SK-N-SH (cell line): ENCODE measurements around the gene PTPRD. TPM values are rescaled to one million over a fixed set of nuclear protein-coding genes. Genes with fewer than 3 reads are reported as not detected.

Experiments
- CTCF ChIA-PET: fragments of 300-600, 350-600 bp; formaldehyde crosslinking; extraction: SDS; loops from one replicate; lab custom pipeline; 2021; lab: Yijun Ruan, JAX
- POLR2A ChIA-PET: fragments of 350-600 bp; sonication (Branson Sonifier 250); formaldehyde crosslinking; extraction: SDS; loops from one replicate; lab custom pipeline; 2020; ENCODE audit warnings: antibody characterized with exemption, inconsistent platforms; lab: Yijun Ruan, JAX
- DNase-seq: peaks from one replicate; pipeline ENCODE4 v3.0.0; 2012
- H2AFZ ChIP-seq: fragments of 200-600 bp; sonication (generic); 2 replicates; pipeline ENCODE4 v1.8.1; 2016; ENCODE audit warnings: antibody characterized with exemption, mild to moderate bottlenecking, low read depth
- H3F3A ChIP-seq: fragments of 200-600 bp; sonication (generic); replicated peaks from 2 replicates; pipeline ENCODE3; 2016; ENCODE audit warnings: antibody characterized with exemption, mild to moderate bottlenecking; ENCODE audit not compliant: insufficient read depth
- H3K27ac ChIP-seq, 2 experiments: fragments of 200-500 bp in 1 of 2; fragments of 200-600 bp in 1 of 2; sonication (Bioruptor generic) in 1 of 2; sonication (generic), shearing (Covaris generic) in 1 of 2; 2 replicates each; pipeline versions ENCODE4 v1.5.1 to v1.6.1; 2014 to 2016; ENCODE audit warnings: low read depth in 2 of 2, inconsistent platforms in 1 of 2, low read length in 1 of 2, mild to moderate bottlenecking in 1 of 2, mixed read lengths in 1 of 2
- H3K27me3 ChIP-seq: fragments of 200-600 bp; sonication (generic), shearing (Covaris generic); 2 replicates; pipeline ENCODE4 v1.6.1; 2016; ENCODE audit warnings: mixed run types; ENCODE audit not compliant: insufficient read depth
- H3K36me3 ChIP-seq, 2 experiments: fragments of 200-500 bp in 1 of 2; fragments of 200-600 bp in 1 of 2; sonication (Bioruptor generic) in 1 of 2; sonication (generic) in 1 of 2; replicated peaks in 1 of 2; 2 replicates each; pipeline versions ENCODE3 to v1.5.1; 2014 to 2016; ENCODE audit warnings: low read length in 1 of 2, mild to moderate bottlenecking in 1 of 2; ENCODE audit not compliant: insufficient read depth in 2 of 2, control insufficient read depth in 1 of 2
- H3K4me1 ChIP-seq, 2 experiments: fragments of 200-500 bp in 1 of 2; fragments of 200-600 bp in 1 of 2; sonication (Bioruptor generic) in 1 of 2; sonication (generic), shearing (Covaris generic) in 1 of 2; 2 replicates each; pipeline versions ENCODE4 v1.5.1 to v1.6.1; 2014 to 2016; ENCODE audit warnings: low read depth in 1 of 2, low read length in 1 of 2, mixed run types in 1 of 2; ENCODE audit not compliant: insufficient read depth in 2 of 2, control insufficient read depth in 1 of 2
- H3K4me2 ChIP-seq: fragments of 200-600 bp; sonication (generic), shearing (Covaris generic); 2 replicates; pipeline ENCODE4 v1.6.1; 2017; ENCODE audit warnings: mixed run types
- H3K4me3 ChIP-seq, 2 experiments: fragments of 200-500 bp in 1 of 2; fragments of 200-600 bp in 1 of 2; sonication (Bioruptor generic) in 1 of 2; sonication (generic), shearing (Covaris generic) in 1 of 2; 2 replicates each; pipeline versions ENCODE4 v1.5.1 to v1.8.1; 2014 to 2016; ENCODE audit warnings: low read depth in 2 of 2, inconsistent platforms in 1 of 2, low read length in 1 of 2, mild to moderate bottlenecking in 1 of 2, mixed read lengths in 1 of 2, moderate library complexity in 1 of 2
- H3K79me2 ChIP-seq: fragments of 200-600 bp; sonication (generic); 2 replicates; pipeline ENCODE4 v1.8.1; 2017; ENCODE audit warnings: mild to moderate bottlenecking; ENCODE audit not compliant: insufficient read depth
- H3K9ac ChIP-seq: fragments of 200-600 bp; sonication (generic); 2 replicates; pipeline ENCODE4 v1.6.1; 2017; ENCODE audit warnings: mixed run types
- H3K9me2 ChIP-seq: fragments of 200-600 bp; sonication (generic); 2 replicates; pipeline ENCODE4 v1.6.1; 2017; ENCODE audit warnings: mixed run types
- H3K9me3 ChIP-seq: fragments of 200-600 bp; sonication (generic); 2 replicates; pipeline ENCODE4 v1.6.1; 2017; ENCODE audit warnings: mixed run types, mild to moderate bottlenecking, moderate library complexity
- H4K20me1 ChIP-seq: fragments of 200-600 bp; sonication (generic); 2 replicates; pipeline ENCODE4 v1.6.1; 2017; ENCODE audit warnings: mild to moderate bottlenecking, mixed run types; ENCODE audit not compliant: insufficient read depth
- CHD2 ChIP-seq: fragments of 150-350 bp; IDR thresholded peaks from 2 replicates; pipeline ENCODE4 v1.6.1; 2018; ENCODE audit warnings: low read length; ENCODE audit not compliant: partially characterized antibody
- CTCF ChIP-seq: fragments of 200-600 bp; sonication (generic); IDR thresholded peaks from 2 replicates; pipeline ENCODE4 v1.6.1; 2017; ENCODE audit warnings: antibody characterized with exemption, mild to moderate bottlenecking, moderate library complexity
- ELF1 ChIP-seq: IDR thresholded peaks from 2 replicates; pipeline ENCODE4 v1.4.0; 2012
- EZH2phosphoT487 ChIP-seq: fragments of 200-600 bp; sonication (generic); IDR thresholded peaks from 2 replicates; pipeline ENCODE4 v1.6.1; 2017; ENCODE audit warnings: low read depth, mixed run types, mild to moderate bottlenecking, antibody characterized with exemption, moderate library complexity, borderline replicate concordance
- FOSL2 ChIP-seq: IDR thresholded peaks from 2 replicates; pipeline ENCODE4 v1.4.0; 2012; ENCODE audit warnings: low read depth, mild to moderate bottlenecking, moderate library complexity, borderline replicate concordance
- FOXJ3 ChIP-seq: sonication (generic); formaldehyde crosslinking; IDR thresholded peaks from 2 replicates; pipeline ENCODE4 v1.5.1; 2020; ENCODE audit warnings: mild to moderate bottlenecking, missing genetic modification reagents
- FOXM1 ChIP-seq: IDR thresholded peaks from 2 replicates; pipeline ENCODE4 v1.4.0; 2012; ENCODE audit warnings: low read depth, mild to moderate bottlenecking
- GATA2 ChIP-seq: sonication (generic); formaldehyde crosslinking; IDR thresholded peaks from 2 replicates; pipeline ENCODE4 v1.5.0; 2020; ENCODE audit warnings: mild to moderate bottlenecking, missing genetic modification reagents
- JUND ChIP-seq: IDR thresholded peaks from 2 replicates; pipeline ENCODE4 v1.4.0; 2012
- MEF2A ChIP-seq: IDR thresholded peaks from 2 replicates; pipeline ENCODE4 v1.4.0; 2012; ENCODE audit warnings: low read depth, borderline replicate concordance
- NFIC ChIP-seq: IDR thresholded peaks from 2 replicates; pipeline ENCODE4 v1.4.0; 2012; ENCODE audit warnings: borderline replicate concordance
- POLR2AphosphoS5 ChIP-seq: IDR thresholded peaks from 2 replicates; pipeline ENCODE4 v1.6.1; 2012; ENCODE audit warnings: low read depth, low read length
- RFX5 ChIP-seq: IDR thresholded peaks from 2 replicates; pipeline ENCODE4 v1.6.1; 2012; ENCODE audit warnings: mild to moderate bottlenecking, improper control_type of control experiment, low read length
- RXRA ChIP-seq: IDR thresholded peaks from 2 replicates; pipeline ENCODE4 v1.4.0; 2012; ENCODE audit warnings: low read depth, mild to moderate bottlenecking, borderline replicate concordance
- SIN3A ChIP-seq: IDR thresholded peaks from 2 replicates; pipeline ENCODE4 v1.6.1; 2012; ENCODE audit warnings: low read depth, mild to moderate bottlenecking, low read length, moderate library complexity, borderline replicate concordance
- USF1 ChIP-seq: IDR thresholded peaks from 2 replicates; pipeline ENCODE4 v1.4.0; 2012; ENCODE audit warnings: low read depth, borderline replicate concordance
- USF2 ChIP-seq: fragments of 150-350 bp; IDR thresholded peaks from 2 replicates; pipeline ENCODE4 v1.6.1; 2017; ENCODE audit warnings: antibody characterized with exemption, low read length, low read depth, borderline replicate concordance
- YY1 ChIP-seq: IDR thresholded peaks from 2 replicates; pipeline ENCODE4 v1.4.0; 2012; ENCODE audit warnings: low read depth, mild to moderate bottlenecking
- ZBTB33 ChIP-seq: IDR thresholded peaks from 2 replicates; pipeline ENCODE4 v1.4.0; 2012; ENCODE audit warnings: low read depth, borderline replicate concordance
- whole genome bisulfite sequencing: methylation state at CpG from one replicate; pipeline ENCODE4 v1.1.6; 2017; ENCODE audit warnings: low lambda C conversion rate; 5-methylcytosine and 5-hydroxymethylcytosine counted together
- polyA plus RNA-seq, 3 experiments: library from polyadenylated mRNA; depleted of rRNA; stranded (reverse); fragments of >200 nt; gene quantifications; 2 replicates each; pipeline ENCODE4 v1.2.3, GENCODE V29; 2012

The PTPRD gene
- polyA plus RNA-seq, 1 of the 3 experiments (the other 2 are of a cell fraction) = 0.15 TPM

- WGBS = 22% methylated on average over 5 of the region's 5 CpGs
- no peaks in the 10 kb centered on the region for H3F3A ChIP-seq
- DNase-seq = no peak
- H3K4me2 ChIP-seq = no peak overlapping the region
- no peaks in the 10 kb centered on the region for H3K9me3 ChIP-seq
- ChIA-PET POLR2A (no interaction called here), CTCF (interaction anchor here (1.0 kb wide), 1 partner anchor 9 kb away, joined by 3 read pairs; no protein-coding TSS in a partner anchor)
- H3K4me3 ChIP-seq = no peak overlapping the region
- no peak overlapping the region for H3K27ac ChIP-seq
- no peaks in the 10 kb centered on the region for H3K27me3 ChIP-seq
- TF ChIP-seq NFIC = no peak
- TF ChIP-seq JUND = no peak
- no peak for TF ChIP-seq CHD2
- no peak for TF ChIP-seq USF1
- TF ChIP-seq GATA2 (CRISPR knock-in tag) = no peak
- no peak for TF ChIP-seq USF2
- no peak for TF ChIP-seq FOXJ3
- no peak for TF ChIP-seq CTCF
- no peak for TF ChIP-seq ELF1
- no peak for TF ChIP-seq FOXM1
- no peak for TF ChIP-seq ZBTB33
- TF ChIP-seq RXRA = no peak
- no peak for TF ChIP-seq POLR2AphosphoS5
- no peak for TF ChIP-seq RFX5
- no peak for TF ChIP-seq FOSL2
- TF ChIP-seq MEF2A = no peak
- no peak for TF ChIP-seq EZH2phosphoT487
- no peak for TF ChIP-seq SIN3A
- TF ChIP-seq YY1 = no peak
- H4K20me1 ChIP-seq = no peaks in the 10 kb centered on the region
- H3K36me3 ChIP-seq = no peaks in the 10 kb centered on the region
- H3K79me2 ChIP-seq = no peaks in the 10 kb centered on the region
- H3K4me1 ChIP-seq = no peaks in the 10 kb centered on the region
- no peaks in the 10 kb centered on the region for H3K9me2 ChIP-seq
- H2AFZ ChIP-seq = no peak overlapping the region
- H3K9ac ChIP-seq = no peak overlapping the region
Measured at GRCh38 chr9:9521033-9521779, 1091.6 kb downstream of the PTPRD start.
